OCI-M2 (cell line): ENCODE data around the gene CROCC2.

Source experiments
- DNase-seq: peaks from one replicate; lab custom pipeline; 2025; ENCODE audit not compliant: unreplicated experiment; lab: John Stamatoyannopoulos, UW

CROCC2 gene

DNA sequence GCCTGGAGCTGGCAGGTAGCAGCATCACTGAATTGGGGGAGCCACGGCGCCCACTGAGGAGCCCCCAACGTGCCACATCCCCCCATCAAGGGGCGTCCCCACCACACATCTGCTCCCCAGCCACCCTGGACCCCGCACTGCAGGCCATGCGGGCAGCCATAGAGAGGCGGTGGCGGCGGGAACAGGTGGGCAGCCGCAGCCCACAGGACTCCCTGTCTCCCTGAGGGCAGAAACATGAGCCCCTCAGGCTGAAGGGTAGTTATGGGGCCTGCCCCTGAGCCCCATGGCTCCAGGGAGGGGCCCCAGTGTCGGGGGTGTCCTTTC, 26.6 kb downstream of the CROCC2 start:
- DNase-seq = no peak

DNA sequence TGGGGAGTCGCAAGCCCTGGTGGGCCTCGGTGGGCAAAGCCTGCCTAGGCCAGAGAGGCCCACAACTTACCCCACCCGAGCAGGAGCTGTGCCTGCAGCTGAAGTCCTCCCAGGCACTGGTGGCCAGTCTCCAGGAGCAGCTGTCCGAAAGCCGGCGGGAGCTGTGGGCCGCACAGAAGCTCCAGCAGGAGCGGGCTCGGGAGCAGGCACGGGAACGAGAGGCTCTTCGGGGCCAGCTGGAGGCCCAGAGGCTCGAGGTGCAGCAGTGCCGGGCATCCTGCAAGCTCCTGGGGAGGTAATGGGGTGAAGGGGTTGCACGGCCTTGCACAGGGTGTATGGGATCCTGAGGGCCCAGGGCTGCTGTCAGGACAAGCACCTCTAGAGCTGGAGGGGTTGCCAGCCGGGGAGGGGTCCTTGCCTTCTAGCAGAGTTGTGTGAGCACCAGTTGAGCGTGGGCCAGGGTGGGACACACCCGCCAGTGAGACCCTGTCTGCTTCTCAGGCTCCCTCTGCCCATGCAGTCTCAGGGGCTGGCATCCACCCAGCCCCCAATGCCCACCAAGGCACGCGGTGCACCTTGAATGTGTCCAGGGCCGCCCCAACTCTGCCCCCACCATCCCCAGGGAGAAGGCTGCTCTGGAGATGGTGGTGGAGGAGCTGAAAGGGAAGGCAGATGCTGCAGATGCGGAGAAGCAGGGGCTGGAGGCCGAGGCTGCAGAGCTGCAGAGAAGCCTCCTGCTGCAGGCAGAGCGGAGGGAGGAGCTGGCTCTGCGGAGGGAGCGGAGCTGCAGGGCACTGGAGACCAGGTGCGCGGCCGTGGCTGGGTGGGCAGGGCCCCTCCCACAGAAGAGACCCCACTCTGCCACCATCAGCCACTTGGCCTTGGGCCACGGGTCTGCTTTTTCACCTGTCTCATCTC, 27.2 kb downstream of the CROCC2 start:
- no peak for DNase-seq

DNA sequence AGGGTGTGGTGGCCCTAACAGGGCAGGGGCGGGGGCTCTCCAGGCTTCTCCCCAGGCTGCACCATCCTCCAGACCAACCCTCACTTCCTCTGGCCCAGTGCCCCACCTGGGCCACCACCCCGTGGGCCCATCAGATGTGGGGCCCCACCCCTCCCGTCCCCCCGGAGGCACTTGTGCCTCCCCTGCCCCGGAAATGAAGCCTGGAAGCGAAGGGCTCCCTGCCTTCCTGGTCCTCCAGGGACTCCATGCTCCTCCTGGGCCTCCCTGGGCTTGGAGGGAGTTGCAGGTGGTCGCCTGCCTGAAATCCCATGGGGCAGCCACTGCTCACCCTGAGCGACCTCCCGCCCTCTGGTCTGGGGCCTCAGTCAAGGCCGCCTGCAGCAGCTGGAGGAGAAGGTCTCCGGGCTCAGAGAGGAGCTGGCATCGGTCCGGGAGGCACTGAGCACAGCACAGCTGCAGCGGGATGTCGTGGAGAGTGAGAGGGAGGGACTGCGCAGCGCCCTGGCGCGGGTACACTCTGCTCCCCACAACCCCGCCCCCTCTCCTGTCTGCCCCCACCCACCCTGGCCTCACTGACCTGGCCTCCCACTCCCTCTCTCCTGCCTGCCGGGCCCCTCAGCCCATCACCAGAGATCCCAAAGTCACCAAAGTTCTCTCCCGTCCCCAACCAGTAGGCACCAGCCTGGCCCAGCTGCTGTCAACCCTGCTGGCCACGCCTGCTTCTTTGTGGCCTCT, 28.0 kb downstream of the CROCC2 start:
- no peak for DNase-seq

DNA sequence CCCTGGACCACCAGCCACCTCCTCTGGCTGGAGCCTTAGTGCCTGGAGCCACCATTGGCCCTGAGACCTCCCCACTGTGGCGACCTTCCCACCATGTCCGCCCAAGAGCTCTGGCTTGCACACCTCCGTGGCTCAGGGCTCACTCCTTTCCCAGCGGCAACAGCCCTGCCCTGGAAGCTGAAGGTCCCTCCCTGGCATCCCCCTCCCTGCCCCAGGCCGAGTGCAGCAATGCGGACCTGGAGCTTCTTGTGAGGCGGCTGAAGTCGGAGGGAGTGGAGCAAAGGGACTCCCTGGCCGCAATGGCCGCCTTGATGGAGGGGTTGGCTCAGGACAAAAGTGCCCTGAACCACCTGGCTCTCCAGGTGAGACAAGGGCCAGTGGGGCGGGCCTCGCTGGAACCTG, 28.6 kb downstream of the CROCC2 start:
- DNase-seq = no peak

DNA sequence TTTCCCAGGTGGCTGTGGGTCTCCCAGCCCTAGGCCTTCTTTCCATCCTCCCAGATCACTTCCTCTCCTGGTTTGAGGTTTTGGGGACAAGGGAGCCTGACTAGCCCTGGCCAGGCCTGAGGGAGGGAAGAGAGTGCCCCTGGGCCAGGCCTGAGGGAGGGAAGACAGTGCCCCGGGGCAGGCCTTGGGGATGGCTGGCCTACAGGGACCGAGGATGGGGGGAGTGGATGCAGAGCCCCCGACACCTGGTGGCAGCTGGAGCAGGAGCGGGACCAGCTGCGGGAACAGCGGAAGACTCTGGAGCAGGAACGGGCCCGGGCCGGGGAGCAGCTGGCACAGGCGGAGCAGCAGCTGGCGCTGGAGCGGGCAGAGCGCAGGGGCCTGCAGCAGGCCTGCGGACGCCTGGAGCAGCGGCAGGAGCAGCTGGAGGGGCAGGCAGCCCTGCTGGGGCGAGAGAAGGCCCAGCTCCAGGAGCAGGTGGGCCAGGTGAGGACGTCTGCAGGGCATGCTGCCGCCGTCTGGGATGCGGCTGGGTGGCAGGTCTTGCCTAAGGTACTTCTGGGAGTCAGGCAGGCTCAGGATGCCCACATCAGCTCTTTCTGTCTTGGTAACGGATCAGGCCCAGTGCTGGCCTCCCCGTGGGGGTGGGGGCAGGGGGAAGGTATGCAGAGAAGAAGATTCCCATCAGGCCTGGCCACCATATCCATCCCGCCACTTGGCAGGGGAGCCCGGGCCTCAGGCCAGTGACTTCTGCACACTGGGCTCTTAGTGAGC, 29.2 kb downstream of the CROCC2 start:
- DNase-seq = no peak

DNA sequence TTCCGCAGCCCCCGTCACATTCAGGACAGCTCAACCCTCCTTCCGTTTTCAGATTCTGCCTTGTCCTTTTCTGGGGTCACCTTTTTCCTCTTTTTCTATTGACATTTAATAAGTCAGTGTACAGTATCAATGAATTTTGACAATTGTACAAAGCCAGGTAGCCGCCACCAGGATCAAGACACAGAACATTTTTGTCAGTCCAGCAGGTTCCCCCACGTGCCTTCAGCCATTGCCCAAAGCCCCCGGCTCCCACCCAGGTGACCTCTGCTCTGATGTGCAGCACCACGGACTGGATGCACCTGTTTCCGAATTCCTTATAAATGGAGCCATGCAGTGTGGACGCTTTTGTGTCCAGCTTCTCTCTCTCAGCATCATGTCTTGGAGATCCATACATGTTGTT, 30.0 kb downstream of the CROCC2 start:
- no peak for DNase-seq

DNA sequence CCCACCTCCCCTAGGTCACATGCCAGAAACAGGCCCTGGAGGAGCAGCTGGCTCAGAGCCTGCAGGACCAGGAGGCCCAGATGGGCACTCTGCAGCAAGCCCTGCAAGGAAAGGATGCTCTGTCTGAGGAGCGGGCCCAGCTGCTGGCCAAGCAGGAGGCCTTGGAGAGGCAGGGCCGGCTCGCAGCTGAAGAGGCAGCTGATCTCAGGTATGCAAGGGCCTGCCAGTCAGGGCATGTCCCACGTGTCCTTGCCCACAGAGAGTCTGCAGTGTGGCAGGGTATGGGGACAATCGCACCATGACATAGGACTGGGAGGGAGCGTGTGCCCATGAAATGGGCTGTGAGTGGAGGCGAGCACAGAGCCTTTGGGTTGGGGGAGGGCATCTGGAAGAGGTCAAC, 39.9 kb downstream of the CROCC2 start:
- no peak for DNase-seq

DNA sequence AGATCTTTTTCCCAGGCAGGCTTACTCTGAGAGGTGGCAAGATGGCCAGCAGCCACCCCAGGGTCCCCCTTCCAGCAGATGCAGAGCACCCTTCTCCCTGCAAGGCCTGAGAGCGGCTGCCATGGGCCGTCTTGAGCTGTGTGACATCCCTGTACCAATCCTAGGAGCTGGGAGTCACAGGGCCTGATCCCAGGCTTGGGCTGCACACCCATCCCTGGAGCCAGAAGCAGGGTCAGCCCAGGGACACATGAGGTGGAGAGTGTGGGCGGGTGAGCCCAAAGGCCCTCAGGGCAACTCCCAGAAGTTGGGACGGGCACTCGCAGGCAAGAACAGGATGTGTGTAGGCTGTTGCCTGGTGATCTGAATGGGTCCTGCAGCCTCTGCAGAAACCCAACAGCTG, 40.5 kb downstream of the CROCC2 start:
- DNase-seq = no peak

DNA sequence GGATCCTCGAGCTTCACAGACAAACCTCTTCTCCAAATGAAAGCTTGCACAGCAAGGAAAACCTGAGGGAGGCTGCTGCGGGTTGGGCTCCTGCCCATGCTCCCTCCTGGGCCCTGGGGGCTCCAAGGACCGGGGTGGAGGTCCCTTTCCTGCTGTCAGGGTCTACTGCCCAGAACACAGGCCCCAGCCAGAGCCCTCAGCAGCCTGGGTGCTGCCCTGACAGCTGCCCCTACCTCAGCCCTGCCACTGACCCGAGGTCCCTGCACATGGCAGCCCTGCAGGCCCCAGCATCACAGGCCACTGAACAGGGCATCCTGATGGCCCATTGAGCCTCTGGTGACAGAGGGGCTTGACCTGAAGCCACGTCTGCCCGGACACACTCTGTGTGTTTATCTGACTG, 41.0 kb downstream of the CROCC2 start:
- no peak for DNase-seq

DNA sequence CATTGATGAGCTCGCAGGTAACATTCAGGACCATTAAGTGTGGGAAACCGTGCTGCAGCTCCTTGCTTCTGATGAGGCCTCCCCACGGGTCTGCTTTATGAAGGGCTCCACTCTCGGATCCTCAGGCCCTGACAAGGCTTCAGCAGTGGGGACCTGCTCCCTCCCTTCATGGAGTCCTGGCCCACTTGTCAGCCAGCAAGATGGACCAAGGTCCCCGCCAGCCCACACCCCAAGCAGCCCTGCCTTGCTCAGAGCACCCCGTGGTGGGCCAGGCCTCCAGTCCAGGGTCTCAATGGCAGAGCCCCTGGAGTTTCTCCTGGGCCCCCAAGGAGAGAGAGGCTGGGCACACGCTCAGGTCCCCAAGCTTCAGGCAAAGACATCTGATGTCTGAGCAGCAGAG, 41.5 kb downstream of the CROCC2 start:
- DNase-seq = no peak

DNA sequence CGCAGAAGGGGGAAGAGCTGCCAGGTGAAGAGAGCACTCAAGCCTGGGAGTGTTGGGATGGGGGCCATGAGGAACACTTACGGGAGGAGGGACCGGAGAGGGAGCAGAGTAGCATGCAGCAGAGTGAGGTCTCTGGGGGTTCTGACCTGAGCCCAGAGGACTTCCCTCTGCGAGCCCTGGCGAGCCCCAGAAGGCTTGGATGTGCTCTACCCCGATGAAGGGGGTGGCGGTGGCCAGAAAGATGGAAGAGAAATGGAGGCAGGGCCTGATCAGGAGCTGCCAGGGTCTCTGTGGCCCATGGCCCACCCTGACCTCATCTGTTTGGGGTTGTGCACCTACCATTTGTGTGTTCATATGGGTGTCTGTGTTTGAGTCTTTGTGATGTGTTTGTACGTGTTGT, 42.0 kb downstream of the CROCC2 start:
- no peak for DNase-seq

DNA sequence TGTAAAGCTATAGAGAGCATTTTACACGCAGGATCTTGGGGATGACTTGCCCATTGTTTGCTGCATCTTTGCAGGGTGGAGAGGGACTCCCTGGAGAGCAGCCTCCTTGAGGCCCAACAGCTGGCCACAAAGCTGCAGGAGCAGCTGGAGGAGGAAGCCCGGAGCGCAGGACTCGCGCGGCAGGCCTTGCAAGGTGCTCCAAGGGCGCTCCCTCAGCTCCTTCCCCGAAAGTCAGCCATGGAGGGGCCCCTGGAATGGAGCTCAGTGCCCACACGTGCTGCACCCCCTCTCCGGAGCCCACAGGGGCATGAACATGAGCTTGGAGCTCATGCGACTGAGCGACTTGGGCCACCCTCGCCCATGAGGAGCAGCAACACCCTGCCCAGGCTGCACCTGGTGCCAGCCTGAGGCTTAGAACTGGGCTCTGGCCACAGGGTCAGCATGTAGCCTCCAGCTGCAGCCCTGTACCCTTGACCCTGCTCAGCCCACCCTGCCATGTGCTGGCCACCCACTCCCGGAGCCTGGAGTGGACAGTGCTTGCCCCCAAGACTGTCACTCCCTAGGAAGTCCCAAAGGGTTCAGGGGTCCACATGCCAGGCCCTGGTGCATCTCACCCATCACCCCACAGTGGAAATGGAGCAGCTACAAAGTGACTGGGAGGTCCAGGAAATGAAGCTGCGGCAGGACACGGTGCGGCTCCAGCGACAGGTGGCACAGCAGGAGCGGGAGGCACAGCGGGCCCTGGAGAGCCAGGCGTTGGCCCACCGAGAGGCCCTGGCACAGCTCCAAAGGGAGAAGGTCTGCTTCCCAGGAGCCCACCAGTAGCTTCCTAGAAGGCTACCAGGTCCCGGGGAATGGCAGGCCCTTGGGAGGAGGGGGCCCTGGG, 43.0 kb downstream of the CROCC2 start:
- DNase-seq = no peak

DNA sequence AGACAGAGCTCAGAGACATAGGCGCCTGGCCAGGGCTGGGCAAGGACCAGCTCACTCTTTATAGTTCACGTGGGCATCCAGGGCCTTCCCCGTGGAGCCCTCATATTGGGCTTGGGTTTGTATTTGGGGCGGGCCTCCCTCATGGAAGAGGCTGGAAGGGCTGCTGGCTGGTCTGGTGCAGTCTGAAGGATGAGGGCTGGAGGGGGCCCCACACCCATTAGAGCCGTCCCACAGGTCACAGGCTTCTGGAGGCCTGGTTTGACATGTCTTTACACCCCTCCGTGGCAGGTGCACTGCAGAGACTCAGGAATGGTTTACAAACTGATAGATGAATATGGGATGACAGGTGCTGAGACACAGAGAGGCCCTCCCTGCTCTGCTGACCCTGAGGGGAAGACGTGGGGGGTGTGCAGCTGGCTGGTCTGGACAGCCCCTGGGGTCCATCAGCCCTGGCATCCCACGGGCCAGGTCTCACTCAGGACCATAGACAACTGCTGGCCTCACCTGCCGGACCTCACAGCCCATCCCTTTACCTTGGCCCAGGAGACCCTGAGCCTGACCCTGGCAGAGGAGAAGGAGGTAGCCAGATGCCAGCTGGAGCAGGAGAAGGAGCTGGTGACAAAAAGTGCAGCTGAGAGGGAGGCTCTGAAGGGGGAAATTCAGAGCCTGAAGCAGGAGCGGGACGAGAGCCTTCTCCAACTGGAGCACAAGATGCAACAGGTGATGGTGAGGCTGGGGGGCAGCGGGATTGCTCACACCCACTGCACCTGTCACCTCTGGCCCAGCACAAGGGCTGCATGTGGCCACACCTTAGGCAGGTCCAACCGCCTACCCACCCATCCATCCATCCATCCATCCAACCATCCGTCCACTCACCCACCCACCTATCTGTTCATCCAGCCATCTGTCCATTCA, 43.9 kb downstream of the CROCC2 start:
- DNase-seq = no peak

DNA sequence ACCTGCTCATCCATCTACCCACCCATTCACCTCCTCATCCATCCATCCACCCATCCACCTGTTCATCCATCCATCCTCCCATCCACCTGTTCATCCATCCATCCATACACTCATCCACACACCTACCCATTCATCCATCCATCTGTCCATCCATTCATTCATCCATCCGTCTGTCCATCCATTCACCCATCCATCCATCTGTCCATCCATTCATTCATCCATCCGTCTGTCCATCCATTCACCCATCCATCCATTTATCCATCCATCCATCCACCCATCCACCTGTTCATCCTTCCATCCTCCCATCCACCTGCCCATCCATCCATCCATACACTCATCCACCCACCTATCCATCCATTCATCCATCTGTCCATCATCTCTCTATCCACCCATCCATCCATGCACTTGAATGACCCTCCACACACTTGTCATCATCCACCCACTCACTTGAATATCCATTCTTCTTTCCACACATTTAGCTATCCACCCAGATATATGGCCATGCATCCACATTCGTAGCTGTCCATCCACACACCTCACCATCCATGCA, 45.0 kb downstream of the CROCC2 start:
- no peak for DNase-seq

DNA sequence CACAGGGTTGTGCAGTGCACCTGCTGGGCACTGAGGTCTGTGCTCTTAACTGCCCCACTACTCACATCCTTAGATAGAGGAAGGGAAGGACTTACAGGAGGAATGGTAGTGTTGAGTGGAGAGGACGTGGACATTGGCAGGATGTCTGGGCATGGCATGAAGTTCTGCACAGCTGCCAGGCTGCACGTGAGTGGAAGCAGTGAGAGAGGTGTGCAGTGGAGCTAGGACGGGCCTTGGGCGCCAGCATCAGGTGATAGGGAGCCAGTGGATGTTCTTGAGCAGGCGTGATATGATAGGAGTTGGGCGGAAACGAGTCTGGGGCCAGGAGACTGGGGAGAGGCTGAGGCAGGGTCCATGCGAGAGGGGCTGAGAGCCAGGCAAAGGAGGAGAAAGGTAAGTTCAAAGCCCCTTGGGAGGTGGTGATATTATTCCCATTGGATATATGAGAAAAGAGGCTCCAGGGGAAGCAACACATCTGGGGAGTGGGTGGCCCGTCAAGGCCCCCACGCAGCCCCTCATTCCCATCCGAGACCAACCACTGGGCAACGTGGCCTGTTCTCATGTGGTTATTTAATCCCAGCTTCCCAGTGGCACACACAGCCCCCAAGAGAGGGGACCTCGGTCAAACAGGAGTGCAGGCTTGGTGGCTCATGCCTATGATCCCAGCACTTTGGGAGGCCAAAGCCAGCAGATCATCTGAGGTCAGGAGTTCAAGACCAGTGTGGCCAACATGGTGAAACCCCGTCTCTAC, 46.5 kb downstream of the CROCC2 start:
- DNase-seq = no peak

DNA sequence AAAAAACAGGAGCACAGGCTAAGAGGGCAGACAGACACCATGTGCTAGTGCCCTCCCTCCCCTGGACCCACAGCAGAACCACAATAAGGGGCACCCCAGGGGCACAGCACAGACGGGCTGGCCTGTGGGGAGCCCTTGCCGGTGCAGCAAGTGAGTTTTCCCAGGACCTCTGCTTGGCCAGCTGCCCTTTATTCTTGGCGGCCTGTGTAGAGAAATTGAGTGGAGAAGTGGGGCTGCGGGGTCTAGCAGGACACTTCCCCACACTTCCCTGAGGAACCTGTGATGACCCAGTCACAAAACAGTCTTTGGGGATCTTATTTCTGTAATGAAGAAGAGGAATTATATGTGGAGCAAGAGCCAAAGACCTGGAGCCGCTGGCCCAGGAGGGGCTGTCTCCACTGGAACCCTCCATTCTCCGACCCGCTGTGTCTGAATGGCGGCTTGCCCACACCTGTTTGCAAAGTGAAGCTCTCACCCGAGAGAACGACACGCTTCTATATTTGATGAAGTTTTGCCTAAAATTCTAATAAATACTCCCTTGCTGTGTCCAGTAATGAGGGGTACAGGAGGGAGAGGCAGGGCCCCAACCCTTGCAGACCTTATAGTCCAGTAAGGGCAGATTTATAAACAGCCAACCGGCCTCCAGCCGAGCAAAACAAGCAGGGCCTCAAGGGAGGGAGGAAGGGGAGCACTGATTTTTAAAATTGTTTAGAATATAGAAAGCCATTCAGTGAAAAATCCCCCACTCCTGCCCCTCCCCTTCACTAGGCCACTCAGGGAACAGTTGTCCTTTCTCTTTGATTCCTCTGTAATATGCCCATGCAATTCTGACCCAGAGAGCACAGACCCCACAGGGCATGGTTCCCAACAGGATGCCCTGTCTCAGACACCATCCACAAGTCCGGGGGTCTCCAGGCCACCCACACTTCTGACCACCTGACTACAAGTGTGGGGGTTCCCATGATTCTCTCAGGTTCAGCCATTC, 47.6 kb downstream of the CROCC2 start:
- no peak for DNase-seq

DNA sequence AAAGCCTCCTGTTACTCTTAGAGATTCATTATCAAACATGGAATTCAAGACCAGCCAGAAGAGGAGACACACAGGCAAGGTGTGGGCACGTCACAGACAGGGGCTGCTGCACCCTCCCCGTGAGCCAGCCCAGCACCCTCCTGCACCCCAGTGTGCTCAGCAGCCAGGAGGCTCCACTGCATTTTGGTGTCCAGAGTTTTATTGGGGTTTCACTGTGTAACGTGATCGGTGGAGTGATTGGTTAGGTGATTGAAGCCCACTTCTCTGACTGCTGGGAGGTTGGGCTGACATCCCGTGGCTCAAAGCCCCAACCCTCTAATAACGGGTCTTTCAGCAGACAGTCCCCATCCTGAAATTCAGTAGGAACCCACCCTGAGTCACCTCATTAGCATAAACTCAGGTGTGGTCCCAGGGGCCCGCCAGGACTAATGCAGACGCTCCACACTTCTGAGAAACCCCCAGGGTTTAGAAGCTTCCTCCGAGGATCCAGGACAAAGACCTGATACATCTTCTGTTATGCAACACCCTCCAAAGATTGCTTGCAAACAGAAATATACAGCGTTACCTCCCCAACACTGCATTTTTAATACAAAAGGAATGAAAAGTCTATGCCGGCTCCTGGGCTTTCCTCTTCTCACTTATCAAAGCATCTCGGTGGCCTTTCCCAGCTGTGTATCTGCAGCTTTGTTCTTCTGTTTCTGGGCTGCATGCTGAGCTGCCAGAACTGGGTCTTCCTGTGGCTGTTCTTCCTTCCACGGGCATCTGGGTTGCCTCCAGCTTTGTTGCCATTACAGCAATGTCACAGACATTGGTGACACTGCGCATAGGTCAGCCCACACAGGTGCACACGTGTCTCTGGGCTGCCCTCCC, 48.5 kb downstream of the CROCC2 start:
- no peak for DNase-seq
